ENCODE measurements around the gene SDS.
"Not testable (repeated sequence)": the region's sequence is repeated elsewhere in the genome, so short reads cannot be mapped to it uniquely, and the experiment has no call there.

SDS gene

GRCh38 chr12:113359939-113360748 lies 43.5 kb downstream of the SDS start:
- no peak overlapping the region for H3K4me3 ChIP-seq (ENCODE audit: low read depth, low read length)
- TF ChIP-seq CTCF (IDR thresholded peaks at IDR 0.05; ENCODE audit: borderline replicate concordance, insufficient read depth, low read depth, low read length) = no peak

- peak overlapping the region; percentile 90 for H3K4me3 ChIP-seq (ENCODE audit: low read depth, low read length)
- no peak for TF ChIP-seq CTCF (IDR thresholded peaks at IDR 0.05; ENCODE audit: borderline replicate concordance, insufficient read depth, low read depth, low read length)
Observed at GRCh38 chr12:113359133-113359938, 44.4 kb downstream of the SDS start.

GRCh38 chr12:113358381-113359132 lies 45.1 kb downstream of the SDS start, which contains the start of gene PLBD2:
Gene PLBD2, plus strand, starts transcription at chr12:113358587. Its CDS starts 14 bp downstream, at chr12:113358601.
- H3K4me3 ChIP-seq (ENCODE audit: low read depth, low read length) = peak within 1 kb of the TSS; percentile 90
- no peak for TF ChIP-seq CTCF (IDR thresholded peaks at IDR 0.05; ENCODE audit: borderline replicate concordance, insufficient read depth, low read depth, low read length)

- not testable (repeated sequence) for H3K4me3 ChIP-seq (ENCODE audit: low read depth, low read length)
Observed at GRCh38 chr12:113354192-113354591, 49.5 kb downstream of the SDS start.

GRCh38 chr12:113351089-113351488 lies 52.6 kb downstream of the SDS start:
- H3K4me3 ChIP-seq (ENCODE audit: low read depth, low read length) = no peak overlapping the region
- no peak for TF ChIP-seq CTCF (IDR thresholded peaks at IDR 0.05; ENCODE audit: borderline replicate concordance, insufficient read depth, low read depth, low read length)

- H3K4me3 ChIP-seq (ENCODE audit: low read depth, low read length) = no peak overlapping the region
- TF ChIP-seq CTCF (IDR thresholded peaks at IDR 0.05; ENCODE audit: borderline replicate concordance, insufficient read depth, low read depth, low read length) = no peak
Observed at GRCh38 chr12:113348849-113349536, 54.7 kb downstream of the SDS start.

- H3K4me3 ChIP-seq (ENCODE audit: low read depth, low read length) = no peak overlapping the region
- no peak for TF ChIP-seq CTCF (IDR thresholded peaks at IDR 0.05; ENCODE audit: borderline replicate concordance, insufficient read depth, low read depth, low read length)
Observed at GRCh38 chr12:113347892-113348291, 55.8 kb downstream of the SDS start.
